GM10847 (cell line): ENCODE results near the gene TCTN2.

Experiments used
- POLR2A ChIP-seq: IDR thresholded peaks from 2 replicates; pipeline ENCODE4 v1.6.1; 2011; ENCODE audit not compliant: insufficient read length; ENCODE audit errors: extremely low read depth

The TCTN2 gene

GRCh38 chr12:123720141-123720814, 49.4 kb downstream of the TCTN2 start:
- TF ChIP-seq POLR2A: no peak

- no peak for TF ChIP-seq POLR2A
These were observed 50.3 kb downstream of the TCTN2 start for GRCh38 chr12:123721245-123721644.

GRCh38 chr12:123723011-123723410, 52.1 kb downstream of the TCTN2 start:
- no peak for TF ChIP-seq POLR2A

- TF ChIP-seq POLR2A: no peak
These were observed 52.9 kb downstream of the TCTN2 start for GRCh38 chr12:123723765-123724164.

GRCh38 chr12:123726244-123726643, 55.3 kb downstream of the TCTN2 start:
- no peak for TF ChIP-seq POLR2A

- no peak for TF ChIP-seq POLR2A
These were observed 56.0 kb downstream of the TCTN2 start for GRCh38 chr12:123726962-123727361.

GRCh38 chr12:123727878-123728277, 57.0 kb downstream of the TCTN2 start:
- no peak for TF ChIP-seq POLR2A

GRCh38 chr12:123731596-123731995, 60.7 kb downstream of the TCTN2 start:
- TF ChIP-seq POLR2A: no peak

GRCh38 chr12:123732251-123732650, 61.3 kb downstream of the TCTN2 start:
- no peak for TF ChIP-seq POLR2A

- TF ChIP-seq POLR2A: no peak
These were observed 62.3 kb downstream of the TCTN2 start for GRCh38 chr12:123733229-123733628.

- no peak for TF ChIP-seq POLR2A
These were observed 63.4 kb downstream of the TCTN2 start for GRCh38 chr12:123734268-123734667.

- no peak for TF ChIP-seq POLR2A
These were observed 71.1 kb downstream of the TCTN2 start for GRCh38 chr12:123741937-123742572.

GRCh38 chr12:123743002-123743401, 72.1 kb downstream of the TCTN2 start:
- no peak for TF ChIP-seq POLR2A

GRCh38 chr12:123744836-123745235, 73.9 kb downstream of the TCTN2 start:
- TF ChIP-seq POLR2A: no peak

GRCh38 chr12:123747309-123747708, 76.4 kb downstream of the TCTN2 start:
- no peak for TF ChIP-seq POLR2A

- TF ChIP-seq POLR2A: no peak
These were observed 77.2 kb downstream of the TCTN2 start for GRCh38 chr12:123748161-123748560.

GRCh38 chr12:123748661-123749060, 77.7 kb downstream of the TCTN2 start:
- TF ChIP-seq POLR2A: no peak
